GM12873 (cell line): ENCODE measurements around the gene DNAH14.

ENCODE experiments used
- CTCF ChIP-seq: IDR thresholded peaks from 2 replicates; pipeline ENCODE4 v1.5.1; 2012; ENCODE audit warnings: low read depth, mild to moderate bottlenecking, moderate library complexity, low read length, control low read depth; ENCODE audit not compliant: insufficient read depth; ENCODE audit errors: missing control alignments

DNAH14 gene

GRCh38 chr1:225201447-225201846 is 272.0 kb downstream of the DNAH14 start:
- TF ChIP-seq CTCF, result no peak

GRCh38 chr1:225207791-225208190 is 278.3 kb downstream of the DNAH14 start:
- no peak for TF ChIP-seq CTCF

GRCh38 chr1:225209153-225209552 is 279.7 kb downstream of the DNAH14 start:
- TF ChIP-seq CTCF, result no peak

- no peak for TF ChIP-seq CTCF
Measured at GRCh38 chr1:225224287-225224686, 294.8 kb downstream of the DNAH14 start.

GRCh38 chr1:225225681-225226080 is 296.2 kb downstream of the DNAH14 start:
- no peak for TF ChIP-seq CTCF

- no peak for TF ChIP-seq CTCF
Measured at GRCh38 chr1:225228871-225229303, 299.4 kb downstream of the DNAH14 start.

- TF ChIP-seq CTCF, result no peak
Measured at GRCh38 chr1:225230483-225230882, 301.0 kb downstream of the DNAH14 start.
